Activated CD8-positive, alpha-beta memory T cell treated with anti-CD3 and anti-CD28 coated beads, Interleukin-2, amount 10 ng/mL, durations not matched to agents 7 days and 5 days (primary cell): ENCODE data around the gene ADGRF4. TPM values are rescaled to one million over a fixed set of nuclear protein-coding genes. Genes with fewer than 3 reads are reported as not detected.
"Not testable (repeated sequence)": the region's sequence is repeated elsewhere in the genome, so short reads cannot be mapped to it uniquely, and the experiment has no call there.

Source experiments
- ATAC-seq: fragments of 150-1000 bp; cut with Tn5 transposase; one replicate; pipeline ENCODE4 v1.10.0; 2021; ENCODE audit warnings: moderate library complexity
- CTCF ChIA-PET: fragments of 350-600 bp; sonication (Branson Sonifier 250); formaldehyde crosslinking; loops from one replicate; lab custom pipeline; 2021; ENCODE audit warnings: antibody characterized with exemption; lab: Charles Lee
- DNase-seq: peaks from one replicate; pipeline ENCODE4 v3.0.0-alpha.2; 2020
- H3K27ac Mint-ChIP-seq: one replicate; pipeline ENCODE4 v1.8.0; 2021; ENCODE audit warnings: mild to moderate bottlenecking, mixed read lengths
- H3K27me3 Mint-ChIP-seq: one replicate; pipeline ENCODE4 v1.8.0; 2021; ENCODE audit warnings: mixed read lengths
- H3K36me3 Mint-ChIP-seq: one replicate; pipeline ENCODE4 v1.8.0; 2021; ENCODE audit warnings: mild to moderate bottlenecking, mixed read lengths
- H3K4me1 Mint-ChIP-seq: one replicate; pipeline ENCODE4 v1.8.0; 2021; ENCODE audit warnings: mixed read lengths
- H3K4me3 Mint-ChIP-seq: one replicate; pipeline ENCODE4 v1.8.0; 2021; ENCODE audit warnings: mild to moderate bottlenecking, moderate library complexity, mixed read lengths
- H3K9me3 Mint-ChIP-seq: one replicate; pipeline ENCODE4 v1.8.0; 2022; ENCODE audit warnings: low read depth, mixed read lengths
- total RNA-seq, 2 experiments: library from RNA; stranded (reverse); gene quantifications; one replicate each; pipeline ENCODE4 v1.2.3, GENCODE V29; 2021

The ADGRF4 gene
- total RNA-seq, 2 experiments from 2014 or later, result not detected

DNA sequence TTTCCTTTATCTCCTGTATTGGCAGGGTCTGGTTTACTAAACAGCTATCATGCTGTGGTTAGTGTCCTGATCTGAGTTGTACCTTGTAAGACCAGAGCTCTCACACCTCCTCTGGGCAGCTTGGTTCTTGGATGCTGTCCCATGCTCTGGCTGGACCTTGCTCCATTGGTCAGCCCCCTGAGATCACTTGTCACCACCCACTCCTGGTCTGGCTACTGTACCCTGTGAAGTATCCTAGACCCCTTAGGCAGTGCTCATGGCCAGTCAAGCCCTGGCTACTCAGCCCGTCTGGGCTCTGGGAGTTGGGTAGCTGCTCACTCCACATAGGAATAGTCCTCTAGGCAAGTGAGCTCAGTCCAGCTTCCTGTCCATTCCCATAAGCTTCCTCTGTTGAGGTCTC lies 31.1 kb downstream of the ADGRF4 start:
- Mint-ChIP-seq H3K4me3 (no peak overlapping the region), H3K27ac (no peak overlapping the region), H3K27me3 (peaks cover under 1% of the 10 kb centered on the region), H3K4me1 (no peaks in the 10 kb centered on the region), H3K9me3 (no peaks in the 10 kb centered on the region), H3K36me3 (no peaks in the 10 kb centered on the region)
- ATAC-seq (no peak), DNase-seq (no peak)
- CTCF ChIA-PET, result interaction anchor here (1.4 kb wide), 1 partner anchor 315 kb away, joined by 5 read pairs; no protein-coding TSS in a partner anchor

DNA sequence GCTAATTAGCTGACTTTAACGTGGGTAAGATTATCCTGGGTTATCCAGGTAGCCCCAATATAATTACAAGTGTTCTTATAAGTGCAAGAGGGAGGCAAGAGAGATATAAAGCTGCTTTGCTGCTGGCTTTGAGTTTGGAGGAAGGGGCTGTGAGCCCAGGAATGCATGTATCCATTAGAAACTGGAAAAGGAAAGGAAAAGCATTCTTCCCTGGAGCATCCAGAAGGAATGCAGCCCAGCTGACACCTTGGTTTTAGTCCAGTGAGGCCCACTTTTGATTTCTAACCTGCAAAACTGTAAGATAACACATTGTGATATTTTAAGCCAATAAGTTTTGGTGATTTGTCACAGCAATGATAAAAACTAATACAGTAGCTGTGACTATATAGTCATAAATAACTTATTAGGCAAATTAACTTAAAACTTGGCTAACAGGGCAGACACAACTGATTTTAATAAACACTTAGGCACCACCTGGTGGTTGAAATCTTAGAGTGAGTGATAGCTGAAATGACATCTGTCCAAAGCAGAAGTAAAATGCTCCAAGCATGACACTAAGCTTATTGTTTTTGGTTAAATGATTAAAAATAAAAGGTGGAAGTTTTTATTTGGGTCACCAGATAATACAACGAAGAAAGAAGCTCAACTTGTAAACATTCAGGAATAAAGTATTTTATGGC lies 35.6 kb downstream of the ADGRF4 start:
- no peaks in the 10 kb centered on the region for H3K4me1 Mint-ChIP-seq
- ATAC-seq (no peak), DNase-seq (no peak)
- no peak overlapping the region for H3K27ac Mint-ChIP-seq
- peaks cover 9% of the 10 kb centered on the region for H3K27me3 Mint-ChIP-seq
- no peaks in the 10 kb centered on the region for H3K9me3 Mint-ChIP-seq
- no peaks in the 10 kb centered on the region for H3K36me3 Mint-ChIP-seq
- no peak overlapping the region for H3K4me3 Mint-ChIP-seq
- CTCF ChIA-PET, result interaction anchor here (1.0 to 3.8 kb wide), 7 partner anchors 13 to 326 kb away, joined by 3 to 29 read pairs (median 4); no protein-coding TSS in a partner anchor

DNA sequence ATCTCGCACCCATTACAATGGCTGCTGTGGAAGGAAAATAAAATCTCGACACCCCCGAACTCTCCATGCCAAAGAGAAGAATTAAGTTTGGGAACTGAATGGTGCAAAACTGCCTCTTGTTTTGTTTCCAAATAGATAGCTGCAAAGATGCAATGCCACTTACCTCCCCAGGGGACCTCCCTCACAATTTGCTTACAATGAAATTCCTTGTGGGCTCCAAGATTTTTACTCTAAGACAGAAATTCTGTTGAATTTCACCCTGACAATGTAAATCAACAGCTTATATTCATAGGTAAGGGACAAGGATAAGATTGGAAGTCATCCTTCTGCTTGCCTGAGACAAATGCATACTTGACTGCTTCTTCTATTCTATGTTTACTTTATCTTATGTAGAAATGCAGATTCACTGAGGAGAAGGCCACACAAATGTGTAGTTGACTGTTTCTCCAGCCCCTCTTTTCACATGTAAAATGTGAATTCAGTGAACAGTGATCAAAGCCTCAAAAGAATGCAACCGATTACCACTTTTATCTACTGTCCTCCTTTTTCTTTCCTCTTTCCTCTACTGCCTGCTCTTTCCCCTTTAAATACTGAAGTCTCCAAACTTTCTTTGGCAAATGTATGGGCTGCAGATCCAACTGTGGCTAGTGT lies 36.6 kb downstream of the ADGRF4 start:
- CTCF ChIA-PET, result interaction anchor here (1.0 to 3.8 kb wide), 5 partner anchors 12 to 327 kb away, joined by 3 to 29 read pairs (median 4); no protein-coding TSS in a partner anchor
- H3K4me1 Mint-ChIP-seq, result no peaks in the 10 kb centered on the region

GRCh38 chr6:47736083-47736700 lies 37.8 kb downstream of the ADGRF4 start:
- H3K4me3 Mint-ChIP-seq, result no peak overlapping the region
- H3K4me1 Mint-ChIP-seq, result no peaks in the 10 kb centered on the region
- CTCF ChIA-PET, result no interaction called here
- ATAC-seq (no peak), DNase-seq (no peak)
- H3K9me3 Mint-ChIP-seq, result no peaks in the 10 kb centered on the region
- H3K27me3 Mint-ChIP-seq, result peaks cover 9% of the 10 kb centered on the region
- no peaks in the 10 kb centered on the region for H3K36me3 Mint-ChIP-seq
- no peak overlapping the region for H3K27ac Mint-ChIP-seq

More for the DNA sequence above, 36.6 kb downstream of the ADGRF4 start:
- H3K27ac Mint-ChIP-seq, result no peak overlapping the region
- no peak overlapping the region for H3K4me3 Mint-ChIP-seq
- ATAC-seq (no peak), DNase-seq (no peak)
- peaks cover 9% of the 10 kb centered on the region for H3K27me3 Mint-ChIP-seq
- no peaks in the 10 kb centered on the region for H3K36me3 Mint-ChIP-seq
- no peaks in the 10 kb centered on the region for H3K9me3 Mint-ChIP-seq

DNA sequence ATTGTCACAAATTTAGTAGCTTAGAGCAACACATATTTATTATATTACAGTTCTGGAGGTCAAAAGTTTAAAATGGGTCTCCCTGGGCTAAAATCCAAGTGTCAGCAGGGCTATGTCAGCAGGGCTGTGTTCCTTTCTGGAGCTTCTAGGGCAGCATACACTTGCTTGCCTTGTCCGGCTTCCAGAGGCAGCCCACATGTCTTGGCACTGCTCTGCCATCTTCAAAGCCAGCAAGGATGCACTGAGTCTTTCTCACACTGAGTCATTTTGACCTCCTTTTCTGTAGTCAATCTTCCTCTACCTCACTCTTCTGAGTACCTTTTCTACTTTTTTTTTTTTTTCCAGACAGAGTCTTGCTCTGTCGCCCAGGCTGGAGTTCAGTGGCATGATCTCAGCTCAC lies 39.0 kb downstream of the ADGRF4 start:
- Mint-ChIP-seq H3K4me3 (no peak overlapping the region), H3K4me1 (peaks cover 7% of the 10 kb centered on the region), H3K27ac (no peak overlapping the region), H3K9me3 (no peaks in the 10 kb centered on the region), H3K27me3 (peaks cover 9% of the 10 kb centered on the region), H3K36me3 (no peaks in the 10 kb centered on the region)
- no peak for DNase-seq
- CTCF ChIA-PET, result no interaction called here
- no peak for ATAC-seq

DNA sequence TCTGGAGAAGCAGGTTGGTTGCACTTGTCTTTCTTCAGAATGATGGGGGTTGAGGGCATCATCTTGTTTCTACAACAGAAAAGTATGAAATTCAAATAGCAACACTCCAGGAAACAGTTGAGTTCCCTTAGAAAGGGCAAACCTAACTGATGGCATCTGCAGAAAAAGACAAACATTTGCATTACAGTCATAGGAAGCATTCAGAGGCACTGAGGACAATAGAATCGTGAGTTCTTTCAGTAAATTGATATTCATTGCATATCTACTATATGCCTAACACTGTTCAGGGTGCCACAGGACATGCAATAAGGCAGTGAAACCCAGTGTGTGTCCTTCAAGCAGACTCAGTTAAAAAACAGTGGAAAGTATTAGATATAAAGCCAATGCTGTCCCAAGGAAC lies 42.3 kb downstream of the ADGRF4 start:
- CTCF ChIA-PET, result no interaction called here
- no peak overlapping the region for H3K27ac Mint-ChIP-seq
- peaks cover 7% of the 10 kb centered on the region for H3K4me1 Mint-ChIP-seq
- no peak overlapping the region for H3K4me3 Mint-ChIP-seq
- DNase-seq (no peak), ATAC-seq (no peak)
- H3K36me3 Mint-ChIP-seq, result no peaks in the 10 kb centered on the region
- H3K27me3 Mint-ChIP-seq, result peaks cover 7% of the 10 kb centered on the region
- no peaks in the 10 kb centered on the region for H3K9me3 Mint-ChIP-seq

GRCh38 chr6:47741807-47742206 lies 43.4 kb downstream of the ADGRF4 start:
- peaks cover 7% of the 10 kb centered on the region for H3K4me1 Mint-ChIP-seq
- ATAC-seq (no peak), DNase-seq (no peak)
- no peaks in the 10 kb centered on the region for H3K36me3 Mint-ChIP-seq
- H3K27me3 Mint-ChIP-seq, result peaks cover 7% of the 10 kb centered on the region
- H3K4me3 Mint-ChIP-seq, result no peak overlapping the region
- H3K27ac Mint-ChIP-seq, result no peak overlapping the region
- CTCF ChIA-PET, result no interaction called here
- no peaks in the 10 kb centered on the region for H3K9me3 Mint-ChIP-seq

GRCh38 chr6:47743744-47744143 lies 45.4 kb downstream of the ADGRF4 start:
- Mint-ChIP-seq H3K4me1 (peaks cover 7% of the 10 kb centered on the region), H3K27me3 (peaks cover 7% of the 10 kb centered on the region), H3K27ac (no peak overlapping the region), H3K36me3 (no peaks in the 10 kb centered on the region), H3K4me3 (no peak overlapping the region), H3K9me3 (no peaks in the 10 kb centered on the region)
- CTCF ChIA-PET, result no interaction called here
- DNase-seq (no peak), ATAC-seq (no peak)

DNA sequence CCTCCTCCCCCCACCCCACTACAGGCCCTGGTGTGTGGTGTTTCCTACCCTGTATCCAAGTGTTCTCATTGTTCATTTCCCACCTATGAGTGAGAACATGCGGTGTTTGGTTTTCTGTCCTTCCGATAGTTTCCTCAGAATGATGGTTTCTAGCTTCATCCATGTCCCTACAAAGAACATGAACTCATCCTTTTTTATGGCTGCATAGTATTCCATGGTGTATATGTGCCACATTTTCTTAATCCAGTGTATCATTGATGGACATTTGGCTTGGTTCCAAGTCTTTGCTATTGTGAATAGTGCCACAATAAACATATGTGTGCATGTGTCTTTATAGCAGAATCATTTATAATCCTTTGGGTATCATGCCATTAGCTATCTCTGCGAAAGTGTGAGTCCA lies 46.9 kb downstream of the ADGRF4 start:
- H3K4me3 Mint-ChIP-seq, DNase-seq, ATAC-seq, CTCF ChIA-PET, H3K9me3 Mint-ChIP-seq, H3K4me1 Mint-ChIP-seq, H3K27me3 Mint-ChIP-seq, H3K27ac Mint-ChIP-seq, H3K36me3 Mint-ChIP-seq: not testable (repeated sequence)

- no peaks in the 10 kb centered on the region for H3K36me3 Mint-ChIP-seq
- H3K9me3 Mint-ChIP-seq, result no peaks in the 10 kb centered on the region
- H3K4me3 Mint-ChIP-seq, result no peak overlapping the region
- H3K27me3 Mint-ChIP-seq, result peaks cover 26% of the 10 kb centered on the region
- H3K27ac Mint-ChIP-seq, result no peak overlapping the region
- no peaks in the 10 kb centered on the region for H3K4me1 Mint-ChIP-seq
- ATAC-seq, result no peak
- DNase-seq, result no peak
- CTCF ChIA-PET, result no interaction called here
Observed at GRCh38 chr6:47749757-47750156, 51.4 kb downstream of the ADGRF4 start.

DNA sequence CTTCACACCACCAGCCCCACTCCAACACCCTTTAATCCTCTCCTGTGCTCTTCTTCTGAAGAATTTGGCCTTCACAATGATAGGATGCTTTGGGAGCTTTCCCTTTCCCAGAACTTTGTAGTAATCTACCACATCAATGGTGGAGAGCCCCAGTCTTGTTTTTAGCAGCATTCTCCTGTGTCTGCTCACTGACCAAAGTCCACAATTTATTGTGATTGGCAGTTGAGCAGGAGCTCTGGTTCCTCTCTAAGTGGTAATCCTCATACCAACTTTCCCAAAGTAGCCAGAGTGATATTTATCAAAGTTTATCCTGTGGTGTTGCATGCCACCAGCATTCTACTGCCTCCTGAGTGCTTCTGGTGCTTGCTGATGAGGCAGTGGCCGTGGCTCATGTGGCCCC lies 54.4 kb downstream of the ADGRF4 start:
- H3K36me3 Mint-ChIP-seq, result no peaks in the 10 kb centered on the region
- no peak overlapping the region for H3K4me3 Mint-ChIP-seq
- no peak overlapping the region for H3K27ac Mint-ChIP-seq
- CTCF ChIA-PET, result no interaction called here
- no peaks in the 10 kb centered on the region for H3K9me3 Mint-ChIP-seq
- no peak for DNase-seq
- H3K4me1 Mint-ChIP-seq, result no peaks in the 10 kb centered on the region
- ATAC-seq, result no peak
- peaks cover 24% of the 10 kb centered on the region for H3K27me3 Mint-ChIP-seq

GRCh38 chr6:47759364-47759763 lies 61.0 kb downstream of the ADGRF4 start:
- no peak for ATAC-seq
- H3K27ac Mint-ChIP-seq, result no peak overlapping the region

GRCh38 chr6:47762502-47762901 lies 64.1 kb downstream of the ADGRF4 start:
- H3K9me3 Mint-ChIP-seq, result no peaks in the 10 kb centered on the region
- no peak overlapping the region for H3K27ac Mint-ChIP-seq
- no peaks in the 10 kb centered on the region for H3K4me1 Mint-ChIP-seq
- no peak overlapping the region for H3K4me3 Mint-ChIP-seq
- ATAC-seq (no peak), DNase-seq (no peak)
- CTCF ChIA-PET, result no interaction called here
- peaks cover 10% of the 10 kb centered on the region for H3K27me3 Mint-ChIP-seq
- no peaks in the 10 kb centered on the region for H3K36me3 Mint-ChIP-seq

More at GRCh38 chr6:47759364-47759763, 61.0 kb downstream of the ADGRF4 start:
- Mint-ChIP-seq H3K4me3 (no peak overlapping the region), H3K4me1 (no peaks in the 10 kb centered on the region), H3K36me3 (no peaks in the 10 kb centered on the region), H3K9me3 (no peaks in the 10 kb centered on the region), H3K27me3 (peaks cover 10% of the 10 kb centered on the region)
- DNase-seq, result no peak
- CTCF ChIA-PET, result no interaction called here

DNA sequence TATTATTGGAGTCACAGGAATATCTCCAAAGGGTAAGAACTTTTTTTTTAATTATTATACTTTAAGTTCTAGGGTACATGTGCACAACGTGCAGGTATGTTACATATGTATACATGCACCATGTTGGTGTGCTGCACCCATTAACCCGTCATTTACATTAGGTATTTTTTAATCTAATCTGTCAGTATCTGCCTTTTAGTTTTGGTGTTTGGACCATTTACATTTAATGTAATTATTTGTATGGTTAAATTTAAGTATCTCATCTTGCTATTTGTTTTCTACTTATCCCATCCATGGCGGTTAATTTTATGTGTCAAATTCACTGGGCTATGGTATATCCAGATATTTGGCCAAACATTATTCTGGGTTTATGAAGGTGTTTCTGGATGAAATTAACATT lies 68.1 kb downstream of the ADGRF4 start:
- H3K9me3 Mint-ChIP-seq, result no peaks in the 10 kb centered on the region
- ATAC-seq, result no peak
- CTCF ChIA-PET, result no interaction called here
- peaks cover 21% of the 10 kb centered on the region for H3K27me3 Mint-ChIP-seq
- no peak overlapping the region for H3K27ac Mint-ChIP-seq
- H3K4me1 Mint-ChIP-seq, result no peaks in the 10 kb centered on the region
- no peak overlapping the region for H3K4me3 Mint-ChIP-seq
- H3K36me3 Mint-ChIP-seq, result no peaks in the 10 kb centered on the region
- no peak for DNase-seq
